NCI-H2107 treated with DMSO at 0.1 percent for 48 hours (cell line): ENCODE measurements around the gene TLR6.

Experiments used
- DNase-seq: peaks from one replicate; lab custom pipeline; 2025; ENCODE audit not compliant: unreplicated experiment; lab: John Stamatoyannopoulos, UW

Gene TLR6

GRCh38 chr4:38868059-38868960 is 11.7 kb upstream of the TLR6 start:
- no peak for DNase-seq

GRCh38 chr4:38867478-38868058 is 11.0 kb upstream of the TLR6 start, which contains the start of gene FAM114A1:
FAM114A1 (plus strand) TSS chr4:38867806; CDS start chr4:38878079, 10,273 bp downstream.
- DNase-seq = no peak

GRCh38 chr4:38866973-38867477 is 10.4 kb upstream of the TLR6 start:
- DNase-seq = no peak

- DNase-seq = no peak
Measured at GRCh38 chr4:38865445-38865844, 8.8 kb upstream of the TLR6 start.

- DNase-seq = no peak
Measured at GRCh38 chr4:38861791-38862190, 5.2 kb upstream of the TLR6 start.

- DNase-seq = no peak
Measured at GRCh38 chr4:38860788-38861424, 4.3 kb upstream of the TLR6 start.

GRCh38 chr4:38859501-38859900 is 2.9 kb upstream of the TLR6 start:
- DNase-seq = no peak

GRCh38 chr4:38858097-38858420 is 1.4 kb upstream of the TLR6 start:
- no peak for DNase-seq

GRCh38 chr4:38857354-38858096 is 908 bp upstream of the TLR6 start:
- DNase-seq = no peak

- DNase-seq = no peak
Measured at GRCh38 chr4:38856046-38856445, 571 bp downstream of the TLR6 start.

GRCh38 chr4:38855466-38855865 is 1.2 kb downstream of the TLR6 start:
- DNase-seq = no peak

- no peak for DNase-seq
Measured at GRCh38 chr4:38846015-38846414, 10.6 kb downstream of the TLR6 start.

- peak; percentile 86 for DNase-seq
Measured at GRCh38 chr4:38842994-38843393, 13.6 kb downstream of the TLR6 start.

- no peak for DNase-seq
Measured at GRCh38 chr4:38837849-38838248, 18.8 kb downstream of the TLR6 start.

GRCh38 chr4:38837334-38837733 is 19.3 kb downstream of the TLR6 start:
- DNase-seq = no peak

GRCh38 chr4:38834570-38834969 is 22.0 kb downstream of the TLR6 start:
- no peak for DNase-seq

- DNase-seq = no peak
Measured at GRCh38 chr4:38832624-38833528, 23.7 kb downstream of the TLR6 start.

- no peak for DNase-seq
Measured at GRCh38 chr4:38832206-38832605, 24.4 kb downstream of the TLR6 start.

GRCh38 chr4:38831653-38832052 is 25.0 kb downstream of the TLR6 start:
- no peak for DNase-seq

- DNase-seq = no peak
Measured at GRCh38 chr4:38829237-38829636, 27.4 kb downstream of the TLR6 start.
